ENCODE results near the gene ZNF774. TPM values are rescaled to one million over a fixed set of nuclear protein-coding genes. Genes with fewer than 3 reads are reported as not detected.

Gene ZNF774
- total RNA-seq, 1 experiment from 2014 or later = 4.0 TPM

- RAD21 ChIA-PET (ENCODE audit: low non-redundant PET in 1 of 2, low total read pairs in 2 of 2, uncharacterized antibody in 2 of 2, unreplicated experiment in 2 of 2) = no interaction called here
- Histone ChIP-seq H3K9me2 (ENCODE audit: insufficient read depth) (no peaks in the 10 kb centered on the region), H2AFZ (ENCODE audit: low read depth, low read length, poor library complexity, severe bottlenecking) (peak overlapping the region; percentile 90), H3K27ac (ENCODE audit: low read depth, low read length) (no peak overlapping the region), H3K79me2 (ENCODE audit: insufficient read depth, low read length) (no peaks in the 10 kb centered on the region), H3K27me3 (ENCODE audit: insufficient read depth, low read length) (no peaks in the 10 kb centered on the region), H3K36me3 (ENCODE audit: control insufficient read depth in 1 of 2, insufficient read depth in 2 of 2, low read length in 2 of 2) (no peaks in the 10 kb centered on the region), H4K20me1 (ENCODE audit: insufficient read depth) (no peaks in the 10 kb centered on the region), H3K4me1 (ENCODE audit: control insufficient read depth in 1 of 2, insufficient read depth in 2 of 2, low read length in 2 of 2) (peaks cover 3 to 14% of the 10 kb centered on the region in 2 experiments; a peak in 3 of 4 replicates), H3K4me2 (ENCODE audit: low read length) (peak overlapping the region; percentile 22; the same call in 1 of the 2 replicates), H3K9ac (ENCODE audit: low read length) (no peak overlapping the region), H3K4me3 (replicated peaks in 1 of 2; ENCODE audit: low read depth in 1 of 2, low read length in 2 of 2) (no peak overlapping the region), H3K9me3 (ENCODE audit: control insufficient read depth in 1 of 2, insufficient read depth in 1 of 2, low read depth in 1 of 2, low read length in 2 of 2) (no peaks in the 10 kb centered on the region)
- ATAC-seq (peak; percentile 100), DNase-seq (ENCODE audit: low read depth, low spot score) (peak; percentile 73)
- CTCF ChIA-PET = no interaction called here
- BruUV-seq (replicated peaks) = no TSS peak
- POLR2A ChIA-PET = no interaction called here
- intact Hi-C loops (cut with micrococcal nuclease) = loop anchor here (1.0 kb wide), 1 partner anchor 142 kb away; no protein-coding TSS in a partner anchor
- TF ChIP-seq ELF1 (IDR thresholded peaks at IDR 0.05; ENCODE audit: borderline replicate concordance, low read depth) (no peak), CEBPB (IDR thresholded peaks at IDR 0.05; ENCODE audit: low read depth) (no peak), SP1 (IDR thresholded peaks at IDR 0.05; ENCODE audit: low read depth) (no peak), FOSL1 (IDR thresholded peaks at IDR 0.05; ENCODE audit: low read depth) (no peak), POLR2AphosphoS5 (IDR thresholded peaks at IDR 0.05; ENCODE audit: low read depth, low read length) (no peak), EGR1 (IDR thresholded peaks at IDR 0.05; ENCODE audit: low read depth) (no peak), ZNF274 (IDR thresholded peaks at IDR 0.05; ENCODE audit: low read depth, low read length) (no peak), TCF7L2 (IDR thresholded peaks at IDR 0.05; ENCODE audit: borderline replicate concordance, extremely low read depth, insufficient read depth, insufficient read length) (peak; percentile 21), ATF3 (IDR thresholded peaks at IDR 0.05) (no peak), EZH2 (IDR thresholded peaks at IDR 0.05) (no peak), MAX (IDR thresholded peaks at IDR 0.05) (no peak), CBX3 (IDR thresholded peaks at IDR 0.05; ENCODE audit: low read depth) (peak; percentile 59; the same call in 1 of the 2 replicates), RAD21 (IDR thresholded peaks at IDR 0.05; ENCODE audit: low read depth) (peak; percentile 79), ZBTB33 (IDR thresholded peaks at IDR 0.05; ENCODE audit: extremely low read depth, insufficient replicate concordance, low read length) (no peak), POLR2A (IDR thresholded peaks at IDR 0.05; ENCODE audit: borderline replicate concordance, extremely low read depth, insufficient read depth, insufficient read length) (no peak), REST (IDR thresholded peaks at IDR 0.05; ENCODE audit: low read depth) (no peak), SIN3A (IDR thresholded peaks at IDR 0.05; ENCODE audit: low read depth) (no peak), ZFX (IDR thresholded peaks at IDR 0.05) (no peak), YY1 (IDR thresholded peaks at IDR 0.05; ENCODE audit: extremely low read depth, insufficient replicate concordance, low read depth, low read length) (no peak), JUND (IDR thresholded peaks at IDR 0.05) (no peak), SRF (IDR thresholded peaks at IDR 0.05; ENCODE audit: low read depth) (no peak), CTCF (IDR thresholded peaks at IDR 0.05 in 2 of 3, conservative IDR thresholded peaks at IDR 0.05 in 1 of 3; ENCODE audit: borderline replicate concordance in 1 of 3, insufficient read depth in 1 of 3, low read depth in 2 of 3, low read length in 2 of 3) (peak; percentile 42 to 62 (median 53); a peak in 5 of 6 replicates)
Observed at GRCh38 chr15:90340345-90340744, 11.7 kb upstream of the ZNF774 start.
